Testis (tissue), 5 donors: ENCODE data around the gene CT45A5. TPM values are rescaled to one million over a fixed set of nuclear protein-coding genes. Genes with fewer than 3 reads are reported as not detected.
"Not testable (repeated sequence)": the region's sequence is repeated elsewhere in the genome, so short reads cannot be mapped to it uniquely, and the experiment has no call there.

Experiments used
- DNase-seq: peaks from one replicate; pipeline ENCODE4 v3.0.0-alpha.2; 2019
- H3K27ac ChIP-seq, 2 donors: fragments of 200-600 bp; sonication (generic); one replicate each; pipeline ENCODE4 v1.5.1; 2019
- H3K27me3 ChIP-seq: fragments of 200-600 bp; sonication (generic); one replicate; pipeline ENCODE4 v1.5.1; 2019
- H3K36me3 ChIP-seq: fragments of 200-600 bp; sonication (generic); one replicate; pipeline ENCODE4 v1.5.1; 2017; ENCODE audit warnings: low read depth; ENCODE audit errors: missing control alignments
- H3K4me1 ChIP-seq: fragments of 200-600 bp; sonication (generic); one replicate; pipeline ENCODE4 v1.5.1; 2019
- H3K4me3 ChIP-seq, 2 donors: fragments of 200-600 bp; sonication (generic); one replicate each; pipeline ENCODE4 v1.5.1; 2017 to 2019
- H3K9me3 ChIP-seq: fragments of 200-600 bp; sonication (generic); one replicate; pipeline ENCODE4 v1.5.1; 2017
- POLR2A ChIP-seq: fragments of 450-650 bp; IDR thresholded peaks from one replicate; pipeline ENCODE4 v1.6.1; 2017; ENCODE audit warnings: antibody characterized with exemption, mild to moderate bottlenecking, moderate library complexity
- WGBS, 2 donors: methylation state at CpG; one replicate each; pipeline ENCODE4 v1.1.5; 2018; 5-methylcytosine and 5-hydroxymethylcytosine counted together
- intact Hi-C: fragments of 100-400 bp; cut with DNase I; formaldehyde crosslinking; loops from one replicate; pipeline ENCODE4 v1.15.1; 2023; ENCODE audit warnings: low total_unique reads
- long read RNA-seq, 2 donors: transcript quantifications; one replicate each; lab custom pipeline, GENCODE V29; 2026
- polyA plus RNA-seq: library from polyadenylated mRNA; stranded (reverse); fragments of 350-450 nt; fragmentation: Illumina TruSeq; extraction: RNeasy Lipid Tissue Mini Kit (QIAGEN cat#74804); gene quantifications from one replicate; pipeline ENCODE4 v1.2.3, GENCODE V29; 2014; ENCODE audit warnings: low read depth, low replicate concordance; ENCODE audit not compliant: insufficient read depth
- total RNA-seq, 2 donors: library from RNA; depleted of rRNA; stranded (reverse); fragments of >200 nt; gene quantifications; one replicate each; pipeline ENCODE4 v1.2.3, GENCODE V29; 2016
- TF ChIP-seq, protein P1 (sequence below), 3 experiments: fragments of 450-650 bp in 2 of 3; fragments of 200-600 bp in 1 of 3; sonication (generic) in 1 of 3; IDR thresholded peaks; one replicate each; pipeline ENCODE4 v1.5.1; 2016 to 2019; ENCODE audit warnings: antibody characterized with exemption in 3 of 3, mild to moderate bottlenecking in 2 of 3, moderate library complexity in 1 of 3

Gene CT45A5
- total RNA-seq (1 to 10 TPM; 6.2 to 8.1 TPM), polyA plus RNA-seq (6.7 TPM)
- long read RNA-seq, donor 1, result 0 reads
- long read RNA-seq, donor 2, result 0 reads

DNA sequence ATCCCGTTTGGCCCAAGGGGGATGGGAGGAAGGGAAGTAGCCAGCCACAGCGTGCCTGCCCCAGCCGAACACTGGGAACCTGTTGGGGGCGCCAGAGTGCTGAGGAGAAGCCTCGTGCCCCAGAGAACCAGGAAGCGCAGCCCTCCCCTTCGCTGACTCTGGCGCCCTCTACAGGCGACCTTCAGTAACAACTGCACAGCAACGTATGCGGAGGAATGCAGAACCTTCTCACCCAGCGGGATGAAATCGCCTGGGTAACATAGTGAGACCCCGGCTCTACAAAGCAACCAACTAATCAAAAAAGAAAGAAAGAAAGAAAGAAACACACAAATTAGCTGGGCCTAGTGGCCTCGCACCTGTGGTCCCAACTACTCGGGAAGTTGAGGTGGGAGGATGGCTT lies at the start of gene CT45A5:
TSS of gene CT45A5 (minus strand) at position 101 of the 400 bp plus-strand sequence. CDS start 3,774 bp downstream, outside the sequence.
- H3K4me1 ChIP-seq, H3K27me3 ChIP-seq, intact Hi-C loops, H3K27ac ChIP-seq, H3K9me3 ChIP-seq, H3K4me3 ChIP-seq, DNase-seq, H3K36me3 ChIP-seq: not testable (repeated sequence)
- WGBS, 2 donors, result no CpG with 5 or more reads among the region's 16 CpGs

DNA sequence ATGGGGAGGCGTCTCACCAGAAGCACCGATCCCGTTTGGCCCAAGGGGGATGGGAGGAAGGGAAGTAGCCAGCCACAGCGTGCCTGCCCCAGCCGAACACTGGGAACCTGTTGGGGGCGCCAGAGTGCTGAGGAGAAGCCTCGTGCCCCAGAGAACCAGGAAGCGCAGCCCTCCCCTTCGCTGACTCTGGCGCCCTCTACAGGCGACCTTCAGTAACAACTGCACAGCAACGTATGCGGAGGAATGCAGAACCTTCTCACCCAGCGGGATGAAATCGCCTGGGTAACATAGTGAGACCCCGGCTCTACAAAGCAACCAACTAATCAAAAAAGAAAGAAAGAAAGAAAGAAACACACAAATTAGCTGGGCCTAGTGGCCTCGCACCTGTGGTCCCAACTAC lies 34.6 kb upstream of the CT45A5 start, which contains the start of gene CT45A2:
TSS of gene CT45A2 (minus strand) at position 101 of the 400 bp plus-strand sequence. CDS start 3,747 bp downstream, outside the sequence.
- intact Hi-C loops, H3K36me3 ChIP-seq, H3K27ac ChIP-seq, DNase-seq, H3K27me3 ChIP-seq, H3K4me1 ChIP-seq, H3K9me3 ChIP-seq, H3K4me3 ChIP-seq: not testable (repeated sequence)
- no CpG with 5 or more reads among the region's 17 CpGs for WGBS, 2 donors

GRCh38 chrX:135802687-135803086 lies 17.4 kb upstream of the CT45A5 start, which contains the start of gene CT45A6:
CT45A6 (minus strand) TSS chrX:135802787; CDS start chrX:135798993, 3,794 bp downstream.
- H3K27ac ChIP-seq, intact Hi-C loops, H3K4me3 ChIP-seq, H3K9me3 ChIP-seq, H3K27me3 ChIP-seq, DNase-seq, H3K36me3 ChIP-seq, H3K4me1 ChIP-seq: not testable (repeated sequence)
- no CpG with 5 or more reads among the region's 16 CpGs for WGBS, 2 donors

DNA sequence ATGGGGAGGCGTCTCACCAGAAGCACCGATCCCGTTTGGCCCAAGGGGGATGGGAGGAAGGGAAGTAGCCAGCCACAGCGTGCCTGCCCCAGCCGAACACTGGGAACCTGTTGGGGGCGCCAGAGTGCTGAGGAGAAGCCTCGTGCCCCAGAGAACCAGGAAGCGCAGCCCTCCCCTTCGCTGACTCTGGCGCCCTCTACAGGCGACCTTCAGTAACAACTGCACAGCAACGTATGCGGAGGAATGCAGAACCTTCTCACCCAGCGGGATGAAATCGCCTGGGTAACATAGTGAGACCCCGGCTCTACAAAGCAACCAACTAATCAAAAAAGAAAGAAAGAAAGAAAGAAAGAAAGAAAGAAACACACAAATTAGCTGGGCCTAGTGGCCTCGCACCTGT lies 17.2 kb downstream of the CT45A5 start, which contains the start of gene CT45A3:
TSS of gene CT45A3 (minus strand) at position 101 of the 400 bp plus-strand sequence. CDS start 3,747 bp downstream, outside the sequence.
- H3K9me3 ChIP-seq, H3K27me3 ChIP-seq, intact Hi-C loops, H3K4me3 ChIP-seq, DNase-seq, H3K27ac ChIP-seq, H3K4me1 ChIP-seq, H3K36me3 ChIP-seq: not testable (repeated sequence)
- WGBS, 2 donors, result no CpG with 5 or more reads among the region's 17 CpGs

DNA sequence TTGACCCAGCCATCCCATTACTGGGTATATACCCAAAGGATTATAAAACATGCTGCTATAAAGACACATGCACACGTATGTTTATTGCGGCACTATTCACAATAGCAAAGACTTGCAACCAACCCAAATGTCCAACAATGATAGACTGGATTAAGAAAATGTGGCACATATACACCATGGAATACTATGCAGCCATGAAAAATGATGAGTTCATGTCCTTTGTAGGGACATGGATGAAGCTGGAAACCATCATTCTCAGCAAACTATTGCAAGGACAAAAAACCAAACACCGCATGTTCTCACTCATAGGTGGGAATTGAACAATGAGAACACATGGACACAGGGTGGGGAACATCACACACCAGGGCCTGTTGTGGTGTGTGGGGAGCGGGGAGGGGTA lies 40.6 kb downstream of the CT45A5 start:
- H3K27me3 ChIP-seq, intact Hi-C loops, H3K27ac ChIP-seq, H3K36me3 ChIP-seq, H3K9me3 ChIP-seq, H3K4me3 ChIP-seq, H3K4me1 ChIP-seq, DNase-seq: not testable (repeated sequence)
- 100% methylated on average over 3 of the region's 4 CpGs for WGBS, 2 donors

DNA sequence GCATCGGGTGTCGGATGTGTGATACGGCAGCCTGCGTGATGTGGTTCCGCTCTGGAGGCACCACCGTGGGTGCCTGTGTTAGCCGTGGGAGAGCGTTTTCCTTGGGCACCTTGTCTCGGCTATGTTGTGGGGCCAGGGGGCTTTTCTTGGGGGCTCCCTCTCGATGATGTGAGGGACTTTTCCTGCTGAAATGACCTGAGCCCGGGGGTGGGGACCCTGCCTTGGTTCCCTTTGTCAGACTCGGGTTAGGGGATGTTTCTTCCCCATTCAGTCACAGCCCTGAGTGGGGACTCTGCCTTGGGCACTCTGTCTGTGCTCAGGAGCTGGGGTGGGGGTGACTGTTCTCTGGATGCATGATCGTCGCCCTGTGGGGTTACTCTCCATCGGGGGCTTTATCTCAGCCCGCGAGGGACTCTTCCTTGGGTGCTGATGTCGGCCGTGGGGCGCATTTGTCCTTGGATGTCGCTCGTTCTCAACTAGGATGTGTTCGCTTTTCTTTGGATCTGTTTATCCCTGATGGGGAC lies 44.0 kb downstream of the CT45A5 start:
- Histone ChIP-seq H3K4me3 (no peak overlapping the region), H3K4me1 (no peaks in the 10 kb centered on the region), H3K36me3 (no peaks in the 10 kb centered on the region), H3K9me3 (no peaks in the 10 kb centered on the region), H3K27me3 (no peaks in the 10 kb centered on the region), H3K27ac (no peak overlapping the region)
- intact Hi-C loops, result no loop called here
- DNase-seq, result no peak
- 56 to 73% methylated on average over 7 to 22 of the region's 23 CpGs for WGBS, 2 donors
- no peak for TF ChIP-seq POLR2A
- TF ChIP-seq, protein P1, sequence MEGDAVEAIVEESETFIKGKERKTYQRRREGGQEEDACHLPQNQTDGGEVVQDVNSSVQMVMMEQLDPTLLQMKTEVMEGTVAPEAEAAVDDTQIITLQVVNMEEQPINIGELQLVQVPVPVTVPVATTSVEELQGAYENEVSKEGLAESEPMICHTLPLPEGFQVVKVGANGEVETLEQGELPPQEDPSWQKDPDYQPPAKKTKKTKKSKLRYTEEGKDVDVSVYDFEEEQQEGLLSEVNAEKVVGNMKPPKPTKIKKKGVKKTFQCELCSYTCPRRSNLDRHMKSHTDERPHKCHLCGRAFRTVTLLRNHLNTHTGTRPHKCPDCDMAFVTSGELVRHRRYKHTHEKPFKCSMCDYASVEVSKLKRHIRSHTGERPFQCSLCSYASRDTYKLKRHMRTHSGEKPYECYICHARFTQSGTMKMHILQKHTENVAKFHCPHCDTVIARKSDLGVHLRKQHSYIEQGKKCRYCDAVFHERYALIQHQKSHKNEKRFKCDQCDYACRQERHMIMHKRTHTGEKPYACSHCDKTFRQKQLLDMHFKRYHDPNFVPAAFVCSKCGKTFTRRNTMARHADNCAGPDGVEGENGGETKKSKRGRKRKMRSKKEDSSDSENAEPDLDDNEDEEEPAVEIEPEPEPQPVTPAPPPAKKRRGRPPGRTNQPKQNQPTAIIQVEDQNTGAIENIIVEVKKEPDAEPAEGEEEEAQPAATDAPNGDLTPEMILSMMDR (IDR thresholded peaks at IDR 0.05), result no peak

DNA sequence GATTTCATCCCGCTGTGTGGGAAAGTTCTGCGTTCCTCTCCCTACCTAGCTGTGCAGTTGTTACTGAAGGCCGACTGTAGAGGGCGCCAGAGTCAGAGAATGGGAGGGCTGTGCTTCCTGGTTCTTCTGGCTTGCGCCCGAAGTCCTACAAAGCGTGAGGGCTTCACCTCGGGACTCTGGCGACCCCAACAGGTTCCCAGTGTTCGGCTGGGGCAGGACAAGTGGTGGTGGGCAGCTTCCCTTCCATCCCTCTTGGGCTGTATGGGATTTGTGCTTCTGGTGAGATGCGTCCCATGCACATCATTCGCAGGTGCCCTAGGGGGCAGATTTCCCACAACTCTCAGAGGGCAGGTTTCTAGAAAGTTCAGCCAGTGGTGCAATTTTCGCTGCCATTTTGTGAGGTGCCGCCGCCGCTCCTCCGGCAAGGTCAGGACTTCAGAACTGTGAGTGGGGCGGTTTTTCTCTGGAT lies 44.6 kb downstream of the CT45A5 start:
- peak; percentile 44 for DNase-seq
- no peaks in the 10 kb centered on the region for H3K4me1 ChIP-seq
- H3K27ac ChIP-seq, result no peak overlapping the region
- intact Hi-C loops, result no loop called here
- no peaks in the 10 kb centered on the region for H3K9me3 ChIP-seq
- TF ChIP-seq POLR2A, result no peak
- TF ChIP-seq, protein P1 (IDR thresholded peaks at IDR 0.05), result peak in 2 of 3 experiments; percentile 10 to 16
- no peak overlapping the region for H3K4me3 ChIP-seq
- no peaks in the 10 kb centered on the region for H3K27me3 ChIP-seq
- 44 to 67% methylated on average over 2 to 11 of the region's 18 CpGs for WGBS, 2 donors
- H3K36me3 ChIP-seq, result no peaks in the 10 kb centered on the region
